Measurements from ENCODE around the gene TBCK.

The TBCK gene

GRCh38 chr4:106286611-106287010, 29.4 kb downstream of the TBCK start:
- no peak for DNase-seq (ENCODE audit: low read depth)

GRCh38 chr4:106284227-106284626, 31.8 kb downstream of the TBCK start:
- no peak for DNase-seq (ENCODE audit: low read depth)

GRCh38 chr4:106277140-106277675, 38.8 kb downstream of the TBCK start:
- DNase-seq (ENCODE audit: low read depth): no peak

GRCh38 chr4:106273831-106274230, 42.2 kb downstream of the TBCK start:
- no peak for DNase-seq (ENCODE audit: low read depth)

GRCh38 chr4:106270736-106271135, 45.3 kb downstream of the TBCK start:
- DNase-seq (ENCODE audit: low read depth): no peak

- no peak for DNase-seq (ENCODE audit: low read depth)
These were observed 46.3 kb downstream of the TBCK start for GRCh38 chr4:106269711-106270110.

GRCh38 chr4:106268786-106269185, 47.2 kb downstream of the TBCK start:
- no peak for DNase-seq (ENCODE audit: low read depth)

GRCh38 chr4:106266201-106266600, 49.8 kb downstream of the TBCK start:
- no peak for DNase-seq (ENCODE audit: low read depth)

- no peak for DNase-seq (ENCODE audit: low read depth)
These were observed 51.7 kb downstream of the TBCK start for GRCh38 chr4:106264331-106264728.

GRCh38 chr4:106263594-106264330, 52.2 kb downstream of the TBCK start:
- DNase-seq (ENCODE audit: low read depth): no peak

- DNase-seq (ENCODE audit: low read depth): no peak
These were observed 54.0 kb downstream of the TBCK start for GRCh38 chr4:106261980-106262379.

- no peak for DNase-seq (ENCODE audit: low read depth)
These were observed 57.6 kb downstream of the TBCK start for GRCh38 chr4:106258145-106259045.

GRCh38 chr4:106256190-106256589, 59.8 kb downstream of the TBCK start:
- no peak for DNase-seq (ENCODE audit: low read depth)

- no peak for DNase-seq (ENCODE audit: low read depth)
These were observed 60.8 kb downstream of the TBCK start for GRCh38 chr4:106255195-106255594.

GRCh38 chr4:106253364-106254129, 62.5 kb downstream of the TBCK start:
- DNase-seq (ENCODE audit: low read depth): no peak

- no peak for DNase-seq (ENCODE audit: low read depth)
These were observed 68.4 kb downstream of the TBCK start for GRCh38 chr4:106247600-106247999.

- no peak for DNase-seq (ENCODE audit: low read depth)
These were observed 69.6 kb downstream of the TBCK start for GRCh38 chr4:106246441-106246840.

- DNase-seq (ENCODE audit: low read depth): no peak
These were observed 70.8 kb downstream of the TBCK start for GRCh38 chr4:106245176-106245575.

- no peak for DNase-seq (ENCODE audit: low read depth)
These were observed 75.3 kb downstream of the TBCK start for GRCh38 chr4:106240699-106241098.

- no peak for DNase-seq (ENCODE audit: low read depth)
These were observed 77.1 kb downstream of the TBCK start for GRCh38 chr4:106238820-106239420.

- DNase-seq (ENCODE audit: low read depth): no peak
These were observed 84.1 kb downstream of the TBCK start for GRCh38 chr4:106231931-106232330.

- DNase-seq (ENCODE audit: low read depth): no peak
These were observed 93.5 kb downstream of the TBCK start for GRCh38 chr4:106222548-106222947.

Measured in stimulated activated CD8-positive, alpha-beta memory T cell treated with anti-CD3 and anti-CD28 coated beads, Interleukin-15, amount 100 ng/mL, for 24 hours (primary cell).